Measurements from ENCODE around the gene MYBPC2. TPM values are rescaled to one million over a fixed set of nuclear protein-coding genes. Genes with fewer than 3 reads are reported as not detected.

Gene MYBPC2
- total RNA-seq, 2 donors from 2014 or later: 0.07 to 0.08 TPM

DNA sequence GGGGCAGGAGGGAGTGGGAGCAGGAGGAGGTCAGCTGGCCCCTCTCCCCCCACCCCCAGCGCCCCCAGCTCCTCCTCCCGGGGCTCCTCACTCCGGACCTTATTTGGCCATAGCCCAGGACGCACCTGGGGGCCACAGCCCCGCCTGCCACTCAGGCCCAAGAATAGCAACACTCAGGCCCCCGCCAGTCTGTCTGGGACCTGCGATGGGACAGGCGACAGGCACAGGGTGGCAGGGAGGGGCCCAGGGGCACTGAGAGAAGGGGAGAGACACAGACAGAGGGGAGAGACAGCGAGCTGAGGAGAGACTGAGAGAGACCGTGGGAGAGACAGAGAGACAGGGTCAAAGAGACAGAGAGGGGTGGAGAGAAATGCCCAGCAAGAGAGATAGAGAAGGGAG is 68.1 kb downstream of the MYBPC2 start:
- no peak for DNase-seq

DNA sequence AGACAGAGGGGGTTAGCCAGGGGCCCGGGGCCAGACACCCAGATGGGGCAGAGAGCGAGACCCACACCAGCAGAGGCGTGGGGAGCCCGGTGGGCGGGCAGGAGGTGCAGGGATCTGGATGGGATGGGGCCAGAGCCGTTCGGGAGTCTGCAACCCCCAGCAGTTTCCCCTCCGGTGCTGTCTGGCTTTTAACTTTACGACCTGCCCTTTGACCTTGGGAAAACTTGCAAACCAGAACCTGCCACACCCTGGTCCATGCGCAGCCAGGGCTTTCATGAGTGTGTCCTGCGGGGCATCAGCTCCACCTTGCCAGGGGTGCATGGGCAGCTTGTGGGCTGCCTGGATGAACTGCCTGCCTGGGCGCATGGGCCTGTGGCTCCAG is 68.5 kb downstream of the MYBPC2 start:
- no peaks in the 10 kb centered on the region for H3K36me3 Mint-ChIP-seq (ENCODE audit: low read depth)
- no peaks in the 10 kb centered on the region for H3K4me1 Mint-ChIP-seq
- ATAC-seq (no peak), DNase-seq (no peak)
- no peaks in the 10 kb centered on the region for H3K27me3 Mint-ChIP-seq
- peak overlapping the region; percentile 45 for H3K27ac Mint-ChIP-seq
- H3K9me3 ChIP-seq (ENCODE audit: control insufficient read depth, low read length, poor library complexity, severe bottlenecking): no peaks in the 10 kb centered on the region
- H3K4me3 Mint-ChIP-seq: no peak overlapping the region

More for the DNA sequence above, 68.1 kb downstream of the MYBPC2 start:
- Mint-ChIP-seq H3K27ac (peak overlapping the region; percentile 45), H3K36me3 (ENCODE audit: low read depth) (no peaks in the 10 kb centered on the region), H3K4me1 (no peaks in the 10 kb centered on the region), H3K27me3 (no peaks in the 10 kb centered on the region), H3K4me3 (no peak overlapping the region)
- ATAC-seq: no peak
- no peaks in the 10 kb centered on the region for H3K9me3 ChIP-seq (ENCODE audit: control insufficient read depth, low read length, poor library complexity, severe bottlenecking)

DNA sequence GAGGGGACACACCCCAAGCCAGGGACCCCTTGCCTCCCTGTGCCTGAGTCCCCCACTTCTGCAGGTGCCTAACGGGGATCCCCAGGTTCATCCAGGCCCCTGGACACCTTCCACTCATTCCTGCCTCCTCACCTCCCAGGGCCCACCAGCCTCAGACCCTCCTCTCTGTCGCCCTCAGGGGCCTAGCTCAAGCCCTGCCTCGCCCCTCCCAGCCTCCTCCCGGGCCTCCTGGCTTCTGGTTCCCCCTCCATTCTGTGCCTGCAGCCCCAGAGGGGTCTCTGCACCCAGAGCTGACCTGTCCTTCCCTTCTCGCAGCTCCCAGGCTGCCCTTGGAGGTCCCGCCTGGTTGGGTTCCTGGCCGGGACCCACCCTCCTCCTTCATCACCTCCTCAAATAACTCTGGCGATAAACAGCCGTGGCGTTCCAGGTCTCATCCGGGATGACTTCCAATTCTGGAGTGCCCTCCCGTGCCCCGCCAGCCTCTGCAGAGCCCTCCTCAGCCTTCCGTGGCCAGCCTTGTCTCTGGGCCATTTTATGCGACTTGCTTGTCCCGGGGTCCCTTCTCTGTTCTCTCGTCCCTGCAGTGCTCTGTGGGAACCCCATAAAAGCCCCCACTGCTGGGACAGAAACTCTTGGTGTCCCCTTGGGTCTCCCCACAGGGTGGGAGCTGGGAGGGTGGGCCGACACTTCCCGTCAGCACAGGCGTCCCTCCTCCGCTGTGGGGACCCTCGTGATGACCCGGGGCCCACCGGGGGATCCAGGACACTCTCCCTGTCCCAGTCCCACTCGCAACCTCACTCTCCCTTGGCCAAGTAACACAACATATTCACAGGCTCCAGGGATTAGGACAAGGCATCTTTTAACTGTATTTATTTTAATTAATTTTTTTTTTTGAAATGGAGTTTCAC is 69.1 kb downstream of the MYBPC2 start:
- Mint-ChIP-seq H3K36me3 (ENCODE audit: low read depth) (no peaks in the 10 kb centered on the region), H3K27ac (peak overlapping the region; percentile 45), H3K4me1 (no peaks in the 10 kb centered on the region), H3K4me3 (no peak overlapping the region), H3K27me3 (no peaks in the 10 kb centered on the region)
- DNase-seq (no peak), ATAC-seq (no peak)
- no peaks in the 10 kb centered on the region for H3K9me3 ChIP-seq (ENCODE audit: control insufficient read depth, low read length, poor library complexity, severe bottlenecking)

DNA sequence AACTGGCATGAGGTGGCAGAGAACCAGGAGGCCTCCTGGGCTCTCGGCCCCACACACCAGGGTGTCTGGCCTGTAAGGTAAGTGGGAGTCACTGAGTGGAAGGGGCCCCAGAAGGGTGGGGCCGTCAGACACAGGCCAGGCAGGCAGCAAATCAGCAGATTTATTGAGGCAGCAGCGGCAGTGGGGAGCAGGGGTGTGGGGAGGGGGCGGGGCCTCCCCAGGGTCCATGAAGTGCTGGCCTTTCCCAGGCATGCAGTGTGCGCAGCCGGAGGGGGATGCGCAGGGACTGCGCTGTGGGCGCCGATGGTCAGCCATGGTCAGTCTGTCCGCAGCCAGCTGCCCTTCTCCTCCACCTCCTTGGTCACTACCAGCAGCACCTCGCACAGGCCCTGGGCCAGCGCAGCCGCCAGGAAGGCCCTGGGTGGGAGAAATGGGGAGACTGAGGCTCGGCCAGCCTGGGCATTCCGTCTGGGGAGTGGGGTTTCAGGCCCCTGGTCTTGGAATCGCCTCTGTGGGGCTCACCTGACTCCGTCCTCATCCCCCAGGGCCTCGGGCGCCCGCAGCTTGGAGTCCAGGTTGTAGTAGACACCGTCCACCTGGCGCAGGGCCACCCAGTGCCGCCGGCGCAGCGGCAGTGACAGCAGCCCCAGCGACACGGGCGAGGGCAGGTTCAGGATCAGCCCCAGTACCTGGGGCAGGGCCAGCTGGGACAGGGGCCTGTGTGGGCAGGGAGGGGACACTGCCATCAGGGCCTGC is 73.3 kb downstream of the MYBPC2 start:
- Mint-ChIP-seq H3K36me3 (ENCODE audit: low read depth) (peaks cover 3% of the 10 kb centered on the region), H3K27ac (no peak overlapping the region), H3K27me3 (no peaks in the 10 kb centered on the region), H3K4me1 (peaks cover 12% of the 10 kb centered on the region), H3K4me3 (no peak overlapping the region)
- no peak for ATAC-seq
- H3K9me3 ChIP-seq (ENCODE audit: control insufficient read depth, low read length, poor library complexity, severe bottlenecking): no peaks in the 10 kb centered on the region
- DNase-seq: no peak

DNA sequence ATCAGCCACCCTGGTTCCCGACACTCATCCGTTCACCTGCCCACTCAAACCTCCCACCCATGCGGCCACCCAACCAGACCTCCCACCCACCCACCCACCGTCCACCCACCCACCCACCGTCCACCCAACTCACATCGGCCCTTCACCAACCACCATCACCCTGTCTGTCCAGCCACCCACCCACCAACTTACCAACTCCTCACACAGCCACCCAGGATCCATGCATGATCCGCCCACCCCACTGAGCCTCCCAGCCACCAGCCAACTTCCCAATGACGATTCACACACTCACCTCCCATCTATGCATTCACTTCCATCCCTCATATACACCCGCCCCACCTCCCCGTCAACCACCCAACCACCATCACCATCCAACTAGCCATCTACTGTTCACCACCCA is 74.0 kb downstream of the MYBPC2 start:
- ATAC-seq (no peak), DNase-seq (no peak)
- H3K9me3 ChIP-seq (ENCODE audit: control insufficient read depth, low read length, poor library complexity, severe bottlenecking): no peaks in the 10 kb centered on the region
- no peak overlapping the region for H3K4me3 Mint-ChIP-seq
- no peak overlapping the region for H3K27ac Mint-ChIP-seq
- peaks cover 16% of the 10 kb centered on the region for H3K4me1 Mint-ChIP-seq
- no peaks in the 10 kb centered on the region for H3K27me3 Mint-ChIP-seq
- peaks cover 5% of the 10 kb centered on the region for H3K36me3 Mint-ChIP-seq (ENCODE audit: low read depth)

DNA sequence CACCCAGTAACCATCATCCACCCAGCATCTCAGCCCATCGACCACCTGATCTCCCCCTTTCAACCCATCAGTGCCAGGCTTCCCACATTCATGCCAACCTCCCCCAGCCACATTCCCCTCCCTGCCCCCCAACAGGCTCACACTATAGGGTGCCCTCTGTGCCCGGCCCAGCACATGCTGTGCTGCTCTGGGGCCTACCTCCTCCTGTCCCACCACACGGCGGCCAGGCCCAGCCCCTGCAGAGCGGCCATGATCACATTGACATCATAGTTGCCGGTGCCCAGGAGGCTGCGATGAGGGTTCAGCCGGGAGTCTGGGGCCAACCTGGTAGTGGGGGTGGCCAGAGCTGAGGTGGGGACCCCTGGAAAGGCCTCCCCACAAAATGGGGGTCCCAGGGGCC is 74.7 kb downstream of the MYBPC2 start:
- no peak for ATAC-seq
- peaks cover 18% of the 10 kb centered on the region for H3K4me1 Mint-ChIP-seq
- no peaks in the 10 kb centered on the region for H3K27me3 Mint-ChIP-seq

DNA sequence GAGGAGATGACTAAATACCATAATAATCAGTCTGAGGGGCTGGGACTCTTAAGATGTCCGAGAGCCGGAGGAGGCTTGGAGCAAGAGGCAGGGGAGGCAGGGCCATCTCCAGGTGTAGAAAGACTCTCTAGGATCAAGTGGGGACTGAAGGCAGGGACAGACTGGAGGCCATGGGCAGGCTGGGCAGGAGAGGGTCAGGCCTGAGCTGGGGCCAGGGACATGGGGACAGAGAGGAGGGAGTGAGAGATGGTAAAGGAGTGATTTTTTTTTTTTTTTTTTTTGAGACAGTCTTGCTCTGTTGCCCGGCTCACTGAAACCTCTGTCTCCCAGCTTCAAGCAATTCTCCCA is 76.1 kb downstream of the MYBPC2 start:
- peak overlapping the region; percentile 59 for H3K27ac Mint-ChIP-seq
- ATAC-seq: no peak
- no peak overlapping the region for H3K4me3 Mint-ChIP-seq
- peaks cover 5% of the 10 kb centered on the region for H3K36me3 Mint-ChIP-seq (ENCODE audit: low read depth)
- H3K9me3 ChIP-seq (ENCODE audit: control insufficient read depth, low read length, poor library complexity, severe bottlenecking): no peaks in the 10 kb centered on the region
- DNase-seq: no peak
- H3K27me3 Mint-ChIP-seq: no peaks in the 10 kb centered on the region
- H3K4me1 Mint-ChIP-seq: peaks cover 20% of the 10 kb centered on the region

More for the DNA sequence above, 74.7 kb downstream of the MYBPC2 start:
- Mint-ChIP-seq H3K4me3 (no peak overlapping the region), H3K27ac (no peak overlapping the region), H3K36me3 (ENCODE audit: low read depth) (peaks cover 5% of the 10 kb centered on the region)
- H3K9me3 ChIP-seq (ENCODE audit: control insufficient read depth, low read length, poor library complexity, severe bottlenecking): no peaks in the 10 kb centered on the region
- no peak for DNase-seq

DNA sequence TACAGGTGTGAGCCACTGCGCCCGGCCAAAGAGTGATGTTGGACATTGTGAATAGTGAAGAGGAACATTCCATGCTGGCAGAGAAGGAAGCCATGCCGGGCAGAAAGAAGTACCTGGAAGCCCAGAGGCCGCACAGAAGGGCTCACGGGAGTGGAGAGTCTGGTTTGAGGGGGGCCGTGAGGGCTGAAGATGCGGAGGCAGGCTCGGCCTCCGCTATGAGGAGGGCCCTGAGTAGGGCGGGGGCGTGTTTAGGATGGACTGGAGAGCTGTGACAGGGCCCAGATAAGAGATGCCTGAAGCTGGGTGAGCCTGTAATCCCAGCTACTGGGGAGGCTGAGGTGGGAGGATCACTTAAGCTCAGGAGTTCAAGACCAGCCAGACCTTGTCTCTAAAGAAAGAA is 76.7 kb downstream of the MYBPC2 start:
- Mint-ChIP-seq H3K4me1 (peaks cover 21% of the 10 kb centered on the region), H3K4me3 (peak overlapping the region; percentile 63), H3K27me3 (no peaks in the 10 kb centered on the region), H3K36me3 (ENCODE audit: low read depth) (peaks cover 5% of the 10 kb centered on the region), H3K27ac (peak overlapping the region; percentile 76)
- no peaks in the 10 kb centered on the region for H3K9me3 ChIP-seq (ENCODE audit: control insufficient read depth, low read length, poor library complexity, severe bottlenecking)
- no peak for ATAC-seq
- DNase-seq: no peak

DNA sequence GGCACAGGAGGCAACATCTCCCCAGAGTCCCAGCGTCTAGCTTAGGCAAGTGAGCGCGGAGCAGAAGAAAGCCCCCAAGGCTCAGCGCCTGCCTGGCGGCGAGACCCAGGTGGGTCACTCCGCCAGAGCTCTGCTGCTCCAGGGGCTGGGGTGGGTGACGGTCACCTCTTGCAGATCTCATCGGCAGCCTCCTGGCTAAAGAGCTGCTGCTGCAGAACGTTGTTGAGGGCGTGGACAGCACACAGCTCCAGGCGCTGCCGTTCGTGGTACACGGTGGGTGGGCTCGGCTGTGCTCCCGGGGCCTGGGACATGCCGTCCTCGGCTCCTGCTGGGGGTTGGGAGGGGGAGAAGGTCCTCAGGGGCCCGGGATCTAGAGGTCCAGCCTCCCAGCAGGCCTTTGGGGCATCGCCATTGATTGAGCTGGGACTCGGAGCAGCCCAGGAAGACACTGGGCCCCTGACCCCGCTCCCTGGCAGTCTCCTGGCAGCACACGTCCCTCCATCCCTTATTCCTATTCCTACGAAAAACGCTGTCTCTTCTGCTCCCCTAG is 77.5 kb downstream of the MYBPC2 start:
- H3K4me1 Mint-ChIP-seq: peaks cover 22% of the 10 kb centered on the region
- peak overlapping the region; percentile 80 for H3K4me3 Mint-ChIP-seq
- peak overlapping the region; percentile 76 for H3K27ac Mint-ChIP-seq
- H3K36me3 Mint-ChIP-seq (ENCODE audit: low read depth): peaks cover 5% of the 10 kb centered on the region
- ATAC-seq: no peak
- no peak for DNase-seq
- no peaks in the 10 kb centered on the region for H3K9me3 ChIP-seq (ENCODE audit: control insufficient read depth, low read length, poor library complexity, severe bottlenecking)
- H3K27me3 Mint-ChIP-seq: no peaks in the 10 kb centered on the region

DNA sequence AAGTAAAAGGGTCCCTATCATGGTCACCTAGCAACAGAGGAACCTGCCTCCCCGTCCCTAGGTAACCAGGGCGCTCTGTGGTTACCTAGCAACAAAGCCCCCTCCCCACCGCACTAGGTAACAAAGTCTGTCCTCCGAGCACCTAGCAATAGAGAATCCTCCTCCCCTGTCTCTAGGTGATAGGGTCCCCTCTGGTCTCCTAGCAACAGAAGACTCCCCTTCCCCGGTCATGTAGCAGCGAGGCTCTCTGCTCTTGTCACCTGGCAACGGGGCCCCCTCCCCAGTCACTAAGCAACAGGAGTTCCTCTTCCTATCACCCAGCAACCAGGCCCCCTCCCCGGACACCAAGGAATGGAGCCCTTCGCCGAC is 78.0 kb downstream of the MYBPC2 start:
- no peaks in the 10 kb centered on the region for H3K9me3 ChIP-seq (ENCODE audit: control insufficient read depth, low read length, poor library complexity, severe bottlenecking)
- DNase-seq: no peak
- peak; percentile 9 for ATAC-seq
- Mint-ChIP-seq H3K36me3 (ENCODE audit: low read depth) (peaks cover 5% of the 10 kb centered on the region), H3K4me1 (peaks cover 22% of the 10 kb centered on the region), H3K4me3 (peak overlapping the region; percentile 80), H3K27ac (peak overlapping the region; percentile 76), H3K27me3 (no peaks in the 10 kb centered on the region)

DNA sequence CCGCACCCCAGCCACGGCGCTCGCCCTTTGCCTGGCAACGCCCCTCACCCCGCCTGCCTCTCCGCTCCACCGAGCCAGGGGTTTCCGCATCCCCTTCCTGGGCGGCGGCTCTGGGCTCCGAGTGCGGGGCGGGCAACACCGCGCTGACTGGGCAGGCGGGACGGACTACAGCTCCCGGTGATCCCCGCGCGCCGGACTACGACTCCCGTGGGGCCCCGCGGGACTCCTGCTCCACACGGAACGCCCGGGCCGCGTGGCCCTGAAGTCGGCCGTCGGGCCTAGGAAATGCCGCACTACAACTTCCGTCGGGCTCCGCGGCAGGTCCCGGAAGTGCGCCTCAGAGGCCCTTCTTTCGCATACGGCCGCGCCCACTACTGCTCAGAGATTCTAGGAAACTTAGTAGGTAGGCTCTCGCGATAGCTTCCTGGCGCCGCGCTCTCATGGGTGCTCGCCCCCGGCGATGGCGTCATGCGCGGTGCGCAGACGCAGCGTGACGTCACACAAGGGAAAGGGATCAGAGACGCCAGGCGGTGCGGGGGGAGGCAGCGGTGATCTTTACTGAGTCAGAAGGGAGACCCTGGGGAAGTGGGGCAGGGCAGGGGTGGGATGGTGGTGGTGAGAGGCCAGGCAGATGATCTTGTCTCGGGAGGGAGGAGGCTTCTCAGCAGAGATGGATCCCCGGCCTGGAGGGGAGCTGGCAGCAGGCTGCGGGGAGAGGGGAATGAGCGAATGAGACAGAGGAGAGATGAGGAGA is 78.6 kb downstream of the MYBPC2 start, which contains the start of gene JOSD2:
Gene JOSD2, minus strand, starts transcription at position 123 of the 754 bp plus-strand sequence. CDS start 760 bp downstream, outside the sequence.
- ATAC-seq (peak; percentile 94), DNase-seq (peak; percentile 93 to 96 (median 95))
- no peaks in the 10 kb centered on the region for H3K9me3 ChIP-seq (ENCODE audit: control insufficient read depth, low read length, poor library complexity, severe bottlenecking)
- Mint-ChIP-seq H3K4me3 (peak within 1 kb of the TSS; percentile 80), H3K27me3 (no peaks in the 10 kb centered on the region), H3K27ac (peak within 1 kb of the TSS; percentile 76), H3K36me3 (ENCODE audit: low read depth) (peaks cover 5% of the 10 kb centered on the region), H3K4me1 (peaks cover 22% of the 10 kb centered on the region)

DNA sequence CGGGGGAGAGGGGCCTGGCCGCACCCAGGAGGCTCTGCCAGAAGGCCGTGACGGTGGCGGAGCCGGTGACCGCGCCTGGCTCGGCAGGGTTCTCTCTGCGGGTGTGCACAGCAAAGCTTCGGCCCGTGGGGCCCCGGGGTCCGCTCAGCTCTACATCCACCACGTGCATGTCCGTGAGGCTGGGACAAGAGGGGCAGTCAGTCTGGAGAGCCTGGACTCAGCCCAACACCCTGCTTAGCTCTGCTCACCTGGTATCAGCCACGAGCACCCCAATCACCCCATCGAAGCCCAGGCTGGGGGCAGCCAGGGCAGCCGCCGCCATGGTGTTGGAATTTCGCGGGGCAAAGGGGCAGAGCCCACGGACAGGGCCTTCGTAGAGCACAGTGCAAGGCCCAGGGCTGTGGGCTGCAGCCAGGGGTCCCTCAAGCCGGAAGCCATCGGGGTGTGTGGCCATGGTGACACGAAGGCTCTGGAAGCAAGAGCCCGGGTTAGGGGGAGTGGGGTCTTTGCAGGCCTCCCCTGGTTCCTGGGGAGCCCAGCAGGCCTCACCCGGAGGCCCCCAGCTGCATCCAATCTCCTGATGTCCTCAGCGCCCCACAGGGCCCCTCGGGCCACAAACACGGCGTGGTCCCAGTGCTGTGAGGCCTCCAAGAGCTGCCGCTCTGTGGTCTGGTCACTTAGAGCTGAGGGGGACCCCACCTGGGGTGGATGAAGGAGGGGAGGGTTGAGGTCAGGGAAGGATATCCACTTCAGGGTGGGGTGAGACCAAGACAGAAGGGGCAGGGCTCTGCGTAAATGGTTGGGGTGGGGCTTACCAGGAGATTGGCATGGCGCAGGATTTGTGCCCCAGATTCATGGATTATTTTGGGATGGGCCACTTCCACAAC is 79.7 kb downstream of the MYBPC2 start:
- no peaks in the 10 kb centered on the region for H3K9me3 ChIP-seq (ENCODE audit: control insufficient read depth, low read length, poor library complexity, severe bottlenecking)
- H3K27ac Mint-ChIP-seq: peak overlapping the region; percentile 76
- H3K4me1 Mint-ChIP-seq: peaks cover 22% of the 10 kb centered on the region
- ATAC-seq (no peak), DNase-seq (no peak)
- peak overlapping the region; percentile 80 for H3K4me3 Mint-ChIP-seq
- peaks cover 5% of the 10 kb centered on the region for H3K36me3 Mint-ChIP-seq (ENCODE audit: low read depth)
- no peaks in the 10 kb centered on the region for H3K27me3 Mint-ChIP-seq

All from T-helper 17 cell (primary cell).